Adrenal gland (tissue), 5 donors: ENCODE results near the gene INSRR.

ENCODE experiments used
- POLR2A ChIP-seq, 2 donors: fragments of 450-650 bp; IDR thresholded peaks; one replicate each; pipeline ENCODE4 v1.6.1; 2017; ENCODE audit warnings: antibody characterized with exemption in 2 of 2, mild to moderate bottlenecking in 2 of 2, moderate library complexity in 1 of 2
- TF ChIP-seq, protein P1 (sequence below), 6 experiments: fragments of 450-650 bp in 4 of 6; fragments of 200-600 bp in 2 of 6; sonication (generic) in 1 of 6; IDR thresholded peaks; 1 replicate in 5 of 6; 2 replicates in 1 of 6; pipeline versions ENCODE4 v1.5.1 to v1.8.0; 2016 to 2021; ENCODE audit warnings: antibody characterized with exemption in 6 of 6, mild to moderate bottlenecking in 2 of 6, moderate library complexity in 1 of 6
- donor health status: DM: no; HTN: no; CAD: no.

DNA sequence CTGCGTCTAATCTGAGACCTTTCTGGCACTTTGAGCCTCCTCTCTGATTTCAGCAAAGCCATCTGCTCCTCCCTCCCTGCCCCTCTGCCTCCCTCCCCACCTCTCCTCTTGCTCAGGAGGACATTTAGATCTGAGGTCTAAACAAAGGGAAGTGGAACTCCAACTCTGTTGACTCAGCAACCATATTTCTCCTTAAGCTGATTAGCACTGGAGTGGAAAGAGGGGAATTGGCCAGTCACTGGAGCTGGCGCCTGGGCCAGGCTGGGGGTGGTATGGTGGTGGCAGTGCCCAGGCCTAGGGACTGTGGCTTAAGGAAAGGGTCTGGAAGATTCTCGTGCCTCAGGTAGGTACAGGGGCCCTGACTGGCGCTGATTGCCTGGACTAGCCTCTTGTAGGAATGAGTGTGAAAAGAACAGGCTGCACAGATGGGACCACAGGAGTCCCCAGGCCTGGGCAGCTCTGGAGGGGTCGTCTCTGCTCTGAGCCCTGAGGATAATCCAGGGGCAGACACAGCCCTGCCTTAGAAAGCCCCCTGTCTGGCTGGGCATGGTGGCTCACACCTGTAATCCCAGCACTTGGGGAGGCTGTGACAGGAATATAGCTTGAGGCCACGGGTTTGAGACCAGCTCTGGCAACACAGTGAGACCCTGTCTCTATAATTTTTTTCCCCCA, 54.2 kb downstream of the INSRR start:
- TF ChIP-seq, protein P1, sequence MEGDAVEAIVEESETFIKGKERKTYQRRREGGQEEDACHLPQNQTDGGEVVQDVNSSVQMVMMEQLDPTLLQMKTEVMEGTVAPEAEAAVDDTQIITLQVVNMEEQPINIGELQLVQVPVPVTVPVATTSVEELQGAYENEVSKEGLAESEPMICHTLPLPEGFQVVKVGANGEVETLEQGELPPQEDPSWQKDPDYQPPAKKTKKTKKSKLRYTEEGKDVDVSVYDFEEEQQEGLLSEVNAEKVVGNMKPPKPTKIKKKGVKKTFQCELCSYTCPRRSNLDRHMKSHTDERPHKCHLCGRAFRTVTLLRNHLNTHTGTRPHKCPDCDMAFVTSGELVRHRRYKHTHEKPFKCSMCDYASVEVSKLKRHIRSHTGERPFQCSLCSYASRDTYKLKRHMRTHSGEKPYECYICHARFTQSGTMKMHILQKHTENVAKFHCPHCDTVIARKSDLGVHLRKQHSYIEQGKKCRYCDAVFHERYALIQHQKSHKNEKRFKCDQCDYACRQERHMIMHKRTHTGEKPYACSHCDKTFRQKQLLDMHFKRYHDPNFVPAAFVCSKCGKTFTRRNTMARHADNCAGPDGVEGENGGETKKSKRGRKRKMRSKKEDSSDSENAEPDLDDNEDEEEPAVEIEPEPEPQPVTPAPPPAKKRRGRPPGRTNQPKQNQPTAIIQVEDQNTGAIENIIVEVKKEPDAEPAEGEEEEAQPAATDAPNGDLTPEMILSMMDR (IDR thresholded peaks at IDR 0.05) = no peak
- no peak for TF ChIP-seq POLR2A (IDR thresholded peaks at IDR 0.05)
